Caco-2 (cell line): Measurements from ENCODE around the gene WDR45. TPM values are rescaled to one million over a fixed set of nuclear protein-coding genes. Genes with fewer than 3 reads are reported as not detected.

Experiments used
- BruUV-seq: library from RNA; stranded (reverse); fragments of 400-500 nt; replicated peaks from 2 replicates; lab custom pipeline; 2021; lab: Mats Ljungman, UMichigan
- CTCF ChIA-PET: fragments of 300-600 bp; sonication (Branson Sonifier 250); formaldehyde crosslinking; loops from one replicate; lab custom pipeline; 2022; ENCODE audit warnings: antibody characterized with exemption; lab: Charles Lee
- POLR2A ChIA-PET: fragments of 300-600 bp; sonication (Branson Sonifier 250); formaldehyde crosslinking; loops from one replicate; lab custom pipeline; 2022; ENCODE audit warnings: antibody characterized with exemption; lab: Charles Lee
- DNase-seq, 2 experiments: peaks; one replicate each; pipeline versions ENCODE4 v3.0.0 to v3.0.0-alpha.2; 2020 to 2022
- H3K27me3 ChIP-seq: replicated peaks from 2 replicates; pipeline ENCODE4 v1.6.0; 2011; ENCODE audit warnings: low read length; ENCODE audit not compliant: control insufficient read depth, insufficient read depth
- H3K36me3 ChIP-seq: 2 replicates; pipeline ENCODE4 v1.5.1; 2011; ENCODE audit warnings: low read length; ENCODE audit not compliant: control insufficient read depth, insufficient read depth
- H3K4me1 ChIP-seq: fragments of 250-450 bp; sonication (Bioruptor Pico); 2 replicates; pipeline ENCODE4 v1.5.1; 2020; ENCODE audit warnings: mild to moderate bottlenecking
- H3K4me3 ChIP-seq: 2 replicates; pipeline ENCODE4 v1.5.1; 2011; ENCODE audit warnings: low read depth, mild to moderate bottlenecking, control low read depth, low read length
- H3K9me3 ChIP-seq: fragments of 250-450 bp; sonication (Bioruptor Pico); 2 replicates; pipeline ENCODE4 v1.5.1; 2020; ENCODE audit warnings: mild to moderate bottlenecking, moderate library complexity
- H3K27ac Mint-ChIP-seq: one replicate; pipeline ENCODE4 v1.8.0; 2022; ENCODE audit warnings: mixed read lengths; ENCODE audit not compliant: unreplicated experiment
- H3K27me3 Mint-ChIP-seq: one replicate; pipeline ENCODE4 v1.8.0; 2022; ENCODE audit warnings: mixed read lengths; ENCODE audit not compliant: insufficient read depth, unreplicated experiment
- H3K36me3 Mint-ChIP-seq: one replicate; pipeline ENCODE4 v1.8.0; 2022; ENCODE audit warnings: mild to moderate bottlenecking, mixed read lengths; ENCODE audit not compliant: insufficient read depth, unreplicated experiment
- H3K4me1 Mint-ChIP-seq: one replicate; pipeline ENCODE4 v1.8.0; 2022; ENCODE audit warnings: low read depth, mixed read lengths; ENCODE audit not compliant: unreplicated experiment
- H3K4me3 Mint-ChIP-seq: one replicate; pipeline ENCODE4 v1.8.0; 2022; ENCODE audit warnings: mild to moderate bottlenecking, moderate library complexity, mixed read lengths; ENCODE audit not compliant: unreplicated experiment
- H3K9me3 Mint-ChIP-seq: one replicate; pipeline ENCODE4 v1.8.0; 2022; ENCODE audit warnings: mixed read lengths; ENCODE audit not compliant: unreplicated experiment
- CTCF ChIP-seq, 2 experiments: fragments of 200-600 bp in 1 of 2; IDR thresholded peaks; 1 replicate in 1 of 2; 2 replicates in 1 of 2; pipeline versions ENCODE4 v1.5.1 to v1.8.0; 2011 to 2022; ENCODE audit warnings: antibody characterized with exemption in 1 of 2, control low read depth in 1 of 2, inconsistent platforms in 1 of 2, low read depth in 1 of 2, low read length in 1 of 2, mild to moderate bottlenecking in 1 of 2, moderate library complexity in 1 of 2; ENCODE audit not compliant: insufficient read depth in 1 of 2, severe bottlenecking in 1 of 2, unreplicated experiment in 1 of 2
- intact Hi-C: fragments of 100-400 bp; cut with micrococcal nuclease; formaldehyde crosslinking; loops from one replicate; pipeline ENCODE4 v1.10.0; 2022; ENCODE audit not compliant: unreplicated experiment
- total RNA-seq: library from RNA; stranded (reverse); gene quantifications from 2 replicates; pipeline ENCODE4 v1.2.3, GENCODE V29; 2022

The WDR45 gene
- total RNA-seq, 1 experiment from 2014 or later: 28.6 TPM

- Mint-ChIP-seq H3K4me1 (peaks cover 7% of the 10 kb centered on the region), H3K4me3 (peak overlapping the region; percentile 88), H3K9me3 (no peaks in the 10 kb centered on the region), H3K27me3 (no peaks in the 10 kb centered on the region), H3K27ac (peak overlapping the region; percentile 95), H3K36me3 (peaks cover 42% of the 10 kb centered on the region)
- Histone ChIP-seq H3K9me3 (no peaks in the 10 kb centered on the region), H3K27me3 (no peaks in the 10 kb centered on the region), H3K36me3 (no peaks in the 10 kb centered on the region), H3K4me3 (peak overlapping the region; percentile 79), H3K4me1 (peaks cover 16% of the 10 kb centered on the region)
- no peak for TF ChIP-seq CTCF (IDR thresholded peaks at IDR 0.05; ENCODE audit: insufficient read depth in 1 of 2, low read depth in 1 of 2, low read length in 1 of 2, severe bottlenecking in 1 of 2, unreplicated experiment in 1 of 2)
- ChIA-PET POLR2A (interaction anchor here (0.5 kb wide), 1 partner anchor 444 kb away, joined by 3 read pairs; no protein-coding TSS in a partner anchor), CTCF (no interaction called here)
- peak in 1 of 2 experiments; percentile 7 for DNase-seq
- intact Hi-C loops: loop anchor here (2.0 to 10.0 kb wide), 3 partner anchors 63 to 145 kb away; partner anchors contain the start of genes PQBP1 and TIMM17B
- TSS peak; percentile 55 for BruUV-seq
Measured at GRCh38 chrX:49041744-49042580, 37.7 kb downstream of the WDR45 start.

GRCh38 chrX:49040376-49040955 lies 39.2 kb downstream of the WDR45 start:
- no peaks in the 10 kb centered on the region for H3K27me3 Mint-ChIP-seq
- H3K36me3 ChIP-seq: no peaks in the 10 kb centered on the region
- intact Hi-C loops: loop anchor here (5.0 to 10.0 kb wide), 2 partner anchors 64 to 143 kb away; partner anchors contain the start of genes PQBP1 and TIMM17B
- peak overlapping the region; percentile 72 for H3K27ac Mint-ChIP-seq
- BruUV-seq: TSS peak; percentile 61
- H3K4me3 ChIP-seq: no peak overlapping the region
- H3K4me1 ChIP-seq: peaks cover 16% of the 10 kb centered on the region
- H3K27me3 ChIP-seq: no peaks in the 10 kb centered on the region
- no peaks in the 10 kb centered on the region for H3K9me3 ChIP-seq
- H3K4me3 Mint-ChIP-seq: peak overlapping the region; percentile 56
- peaks cover 48% of the 10 kb centered on the region for H3K36me3 Mint-ChIP-seq
- TF ChIP-seq CTCF (IDR thresholded peaks at IDR 0.05; ENCODE audit: insufficient read depth in 1 of 2, low read depth in 1 of 2, low read length in 1 of 2, severe bottlenecking in 1 of 2, unreplicated experiment in 1 of 2): no peak
- H3K4me1 Mint-ChIP-seq: peaks cover 7% of the 10 kb centered on the region
- no peak for DNase-seq
- CTCF ChIA-PET: interaction anchor here (0.6 to 1.4 kb wide), 2 partner anchors 13 to 872 kb away, joined by 3 to 6 read pairs; no protein-coding TSS in a partner anchor
- H3K9me3 Mint-ChIP-seq: no peaks in the 10 kb centered on the region
- POLR2A ChIA-PET: interaction anchor here (0.6 to 1.0 kb wide), 3 partner anchors 38 to 143 kb away, joined by 3 to 4 read pairs (median 3); partner anchors contain the start of genes PQBP1 and TIMM17B
